ENCODE measurements around the gene SCML1.

SCML1 gene

GRCh38 chrX:17788956-17789562, 51.8 kb downstream of the SCML1 start:
- DNase-seq (ENCODE audit: low read depth): no peak

DNA sequence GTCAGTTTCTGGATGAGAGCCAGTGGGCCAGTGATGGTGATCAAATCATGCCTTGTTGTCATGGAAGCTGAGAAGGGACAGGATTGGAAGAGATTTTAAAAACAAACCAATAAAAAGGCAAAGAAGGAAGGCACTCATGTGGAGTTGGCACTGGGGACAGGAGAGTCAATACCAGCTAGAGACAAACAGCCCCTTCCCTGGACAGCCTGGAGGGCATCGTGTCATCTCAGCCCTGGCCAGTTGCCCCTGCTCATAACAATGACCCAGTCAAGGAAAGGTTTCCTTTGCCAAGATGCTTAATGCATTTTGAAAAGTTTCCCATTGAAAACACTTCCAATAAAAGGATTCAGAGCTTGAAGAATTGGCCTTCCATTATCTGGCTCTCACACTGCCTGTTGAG, 55.5 kb downstream of the SCML1 start:
- no peak for DNase-seq (ENCODE audit: low read depth)

DNA sequence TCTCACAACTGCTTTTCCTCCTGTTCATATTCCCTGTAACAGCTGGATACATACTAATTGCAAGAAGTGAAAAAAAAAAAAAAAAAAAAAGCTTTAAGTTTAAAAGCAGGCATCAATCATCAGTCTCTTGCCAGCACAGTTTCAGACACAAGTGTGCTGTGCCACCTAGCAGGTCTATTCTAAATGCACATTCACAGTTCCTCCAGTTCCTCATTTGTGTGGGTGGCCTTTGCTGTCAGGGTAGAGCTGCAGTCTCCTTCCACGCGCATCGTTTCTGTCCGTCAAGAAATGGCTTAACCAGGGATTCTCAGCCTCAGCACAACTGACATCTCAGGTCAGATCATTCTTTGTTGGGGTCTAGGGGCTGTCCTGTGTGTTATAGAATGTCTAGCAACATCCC, 61.6 kb downstream of the SCML1 start:
- DNase-seq (ENCODE audit: low read depth): no peak

DNA sequence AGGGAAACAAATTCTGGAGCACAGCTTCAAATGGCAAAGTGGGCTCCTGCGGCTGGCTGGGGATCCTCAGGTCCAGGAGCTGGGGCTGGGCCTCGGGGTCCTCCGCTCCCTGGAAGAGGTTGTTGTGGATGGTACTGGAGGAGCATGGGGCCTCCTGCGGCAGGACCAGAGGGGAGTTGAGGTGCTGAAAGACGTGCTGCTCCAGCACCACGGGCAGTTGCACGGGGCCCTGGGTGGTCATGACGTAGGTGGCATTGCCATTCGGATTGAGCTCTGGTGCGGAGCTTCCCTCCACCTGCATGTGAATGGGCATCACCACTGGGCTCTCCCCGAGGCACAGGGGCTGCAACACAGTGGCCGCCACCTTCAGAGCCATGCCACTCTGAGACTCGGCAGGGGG, 64.1 kb downstream of the SCML1 start:
- DNase-seq (ENCODE audit: low read depth): no peak

GRCh38 chrX:17802756-17803155, 65.5 kb downstream of the SCML1 start:
- DNase-seq (ENCODE audit: low read depth): no peak

GRCh38 chrX:17803449-17803848, 66.2 kb downstream of the SCML1 start:
- no peak for DNase-seq (ENCODE audit: low read depth)

All from iris pigment epithelial cell (primary cell).